Right lobe of liver (tissue), 4 donors: Measurements from ENCODE around the gene MYOM3.

Experiments used
- POLR2A ChIP-seq: fragments of 450-650 bp; IDR thresholded peaks from one replicate; pipeline ENCODE4 v1.6.1; 2017; ENCODE audit warnings: antibody characterized with exemption, mild to moderate bottlenecking
- TF ChIP-seq, protein P1 (sequence below), 4 donors: fragments of 200-600 bp in 3 of 4; fragments of 450-650 bp in 1 of 4; IDR thresholded peaks; one replicate each; pipeline versions ENCODE4 v1.5.1 to v1.8.0; 2016 to 2022; ENCODE audit warnings: antibody characterized with exemption in 4 of 4, mild to moderate bottlenecking in 2 of 4
- donor health status: DM: no; HTN: no; CAD: no.
- donor health status: DM: no; HTN: no; CAD: no.
- donor health status: DM: no; HTN: yes; CAD: no.

DNA sequence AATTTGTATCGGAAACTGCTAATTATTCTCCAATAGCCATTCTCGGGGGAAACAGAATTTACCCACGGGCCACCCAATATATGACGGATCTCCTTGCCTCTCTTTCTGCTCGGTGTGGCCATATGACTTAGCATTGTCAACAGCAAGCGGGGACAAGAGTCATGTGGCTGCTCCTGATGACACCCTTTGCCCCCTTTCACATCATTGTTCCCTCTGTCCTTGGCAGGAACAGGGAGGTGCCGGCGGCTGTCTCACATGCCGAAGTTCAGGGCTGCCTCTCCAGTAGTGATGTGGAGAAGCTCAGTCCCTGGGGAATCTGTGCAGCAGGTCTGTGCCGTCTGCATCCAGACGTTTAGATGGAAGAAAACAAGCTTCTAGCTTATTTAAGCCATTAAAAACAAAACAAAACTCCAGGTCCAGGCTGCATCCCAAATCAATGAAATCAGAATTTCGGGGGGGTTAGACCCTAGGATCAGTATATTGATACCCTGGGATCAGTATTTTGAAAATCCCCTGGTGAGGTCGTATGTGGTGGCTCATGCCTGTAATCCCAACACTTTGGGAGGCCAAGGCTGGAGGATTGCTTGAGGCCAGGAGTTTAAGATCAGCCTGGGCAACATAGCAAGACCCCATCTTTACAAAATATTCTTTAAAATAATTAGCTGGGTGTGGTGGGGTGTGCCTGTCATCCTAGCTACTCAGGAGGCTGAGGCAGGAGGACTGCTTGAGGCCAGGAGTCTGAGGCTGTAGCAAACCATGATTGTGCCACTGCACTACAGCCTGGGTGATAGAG, 10.8 kb downstream of the MYOM3 start:
- TF ChIP-seq, protein P1, sequence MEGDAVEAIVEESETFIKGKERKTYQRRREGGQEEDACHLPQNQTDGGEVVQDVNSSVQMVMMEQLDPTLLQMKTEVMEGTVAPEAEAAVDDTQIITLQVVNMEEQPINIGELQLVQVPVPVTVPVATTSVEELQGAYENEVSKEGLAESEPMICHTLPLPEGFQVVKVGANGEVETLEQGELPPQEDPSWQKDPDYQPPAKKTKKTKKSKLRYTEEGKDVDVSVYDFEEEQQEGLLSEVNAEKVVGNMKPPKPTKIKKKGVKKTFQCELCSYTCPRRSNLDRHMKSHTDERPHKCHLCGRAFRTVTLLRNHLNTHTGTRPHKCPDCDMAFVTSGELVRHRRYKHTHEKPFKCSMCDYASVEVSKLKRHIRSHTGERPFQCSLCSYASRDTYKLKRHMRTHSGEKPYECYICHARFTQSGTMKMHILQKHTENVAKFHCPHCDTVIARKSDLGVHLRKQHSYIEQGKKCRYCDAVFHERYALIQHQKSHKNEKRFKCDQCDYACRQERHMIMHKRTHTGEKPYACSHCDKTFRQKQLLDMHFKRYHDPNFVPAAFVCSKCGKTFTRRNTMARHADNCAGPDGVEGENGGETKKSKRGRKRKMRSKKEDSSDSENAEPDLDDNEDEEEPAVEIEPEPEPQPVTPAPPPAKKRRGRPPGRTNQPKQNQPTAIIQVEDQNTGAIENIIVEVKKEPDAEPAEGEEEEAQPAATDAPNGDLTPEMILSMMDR (IDR thresholded peaks at IDR 0.05), result no peak
- no peak for TF ChIP-seq POLR2A
